ENCODE data around the gene GPR161.

Gene GPR161

GRCh38 chr1:168134132-168134531 lies 2.6 kb downstream of the GPR161 start:
- no peak overlapping the region for H3K27ac ChIP-seq
- no peak overlapping the region for H2AFZ ChIP-seq (ENCODE audit: low read depth)
- H3K79me2 ChIP-seq (ENCODE audit: insufficient read depth, low read depth): no peaks in the 10 kb centered on the region
- H3K4me3 ChIP-seq (IDR thresholded peaks at IDR 0.05; ENCODE audit: insufficient read depth, low read depth, low read length): no peak overlapping the region
- H3K27me3 ChIP-seq (ENCODE audit: insufficient read depth, low read depth): peaks cover 11% of the 10 kb centered on the region; the same call in 1 of the 2 replicates
- H3K4me2 ChIP-seq: no peak overlapping the region
- no peak for TF ChIP-seq CTCF (conservative IDR thresholded peaks at IDR 0.05; ENCODE audit: low read depth, low read length)
- H3K4me1 ChIP-seq (ENCODE audit: low read depth, poor library complexity, severe bottlenecking): no peaks in the 10 kb centered on the region
- H3K9ac ChIP-seq: no peak overlapping the region
- no peaks in the 10 kb centered on the region for H3K36me3 ChIP-seq (ENCODE audit: insufficient read depth)
- no peaks in the 10 kb centered on the region for H4K20me1 ChIP-seq (ENCODE audit: insufficient read depth)

GRCh38 chr1:168129933-168130332 lies 6.8 kb downstream of the GPR161 start:
- Histone ChIP-seq H3K27me3 (ENCODE audit: insufficient read depth, low read depth) (no peaks in the 10 kb centered on the region), H3K79me2 (ENCODE audit: insufficient read depth, low read depth) (no peaks in the 10 kb centered on the region), H3K4me3 (IDR thresholded peaks at IDR 0.05; ENCODE audit: insufficient read depth, low read depth, low read length) (no peak overlapping the region), H3K4me2 (no peak overlapping the region), H4K20me1 (ENCODE audit: insufficient read depth) (no peaks in the 10 kb centered on the region), H2AFZ (ENCODE audit: low read depth) (no peak overlapping the region), H3K9ac (no peak overlapping the region), H3K4me1 (ENCODE audit: low read depth, poor library complexity, severe bottlenecking) (no peaks in the 10 kb centered on the region), H3K27ac (no peak overlapping the region), H3K36me3 (ENCODE audit: insufficient read depth) (no peaks in the 10 kb centered on the region)
- no peak for TF ChIP-seq CTCF (conservative IDR thresholded peaks at IDR 0.05; ENCODE audit: low read depth, low read length)

- Histone ChIP-seq H4K20me1 (ENCODE audit: insufficient read depth) (no peaks in the 10 kb centered on the region), H3K27ac (no peak overlapping the region), H3K4me3 (IDR thresholded peaks at IDR 0.05; ENCODE audit: insufficient read depth, low read depth, low read length) (no peak overlapping the region), H3K36me3 (ENCODE audit: insufficient read depth) (no peaks in the 10 kb centered on the region), H3K4me2 (no peak overlapping the region), H2AFZ (ENCODE audit: low read depth) (no peak overlapping the region), H3K4me1 (ENCODE audit: low read depth, poor library complexity, severe bottlenecking) (no peaks in the 10 kb centered on the region), H3K27me3 (ENCODE audit: insufficient read depth, low read depth) (no peaks in the 10 kb centered on the region), H3K9ac (no peak overlapping the region), H3K79me2 (ENCODE audit: insufficient read depth, low read depth) (no peaks in the 10 kb centered on the region)
- TF ChIP-seq CTCF (conservative IDR thresholded peaks at IDR 0.05; ENCODE audit: low read depth, low read length): no peak
Measured at GRCh38 chr1:168127503-168127902, 9.2 kb downstream of the GPR161 start.

- Histone ChIP-seq H3K36me3 (ENCODE audit: insufficient read depth) (no peaks in the 10 kb centered on the region), H4K20me1 (ENCODE audit: insufficient read depth) (no peaks in the 10 kb centered on the region), H3K79me2 (ENCODE audit: insufficient read depth, low read depth) (no peaks in the 10 kb centered on the region), H3K4me3 (IDR thresholded peaks at IDR 0.05; ENCODE audit: insufficient read depth, low read depth, low read length) (no peak overlapping the region), H3K9ac (no peak overlapping the region), H3K27me3 (ENCODE audit: insufficient read depth, low read depth) (no peaks in the 10 kb centered on the region), H2AFZ (ENCODE audit: low read depth) (no peak overlapping the region), H3K4me1 (ENCODE audit: low read depth, poor library complexity, severe bottlenecking) (no peaks in the 10 kb centered on the region), H3K27ac (no peak overlapping the region), H3K4me2 (no peak overlapping the region)
- TF ChIP-seq CTCF (conservative IDR thresholded peaks at IDR 0.05; ENCODE audit: low read depth, low read length): no peak
Measured at GRCh38 chr1:168125051-168125450, 11.7 kb downstream of the GPR161 start.

All from KMS-11 (cell line).